GM23248 (cell line): ENCODE results near the gene BEST2.

ENCODE experiments used
- EZH2 ChIP-seq: fragments of 200-600 bp; sonication (generic); IDR thresholded peaks from 2 replicates; pipeline ENCODE4 v1.6.1; 2018; ENCODE audit warnings: antibody characterized with exemption, mild to moderate bottlenecking; ENCODE audit not compliant: insufficient read depth, poor library complexity, severe bottlenecking
- EZH2phosphoT487 ChIP-seq: fragments of 200-600 bp; sonication (generic); IDR thresholded peaks from 2 replicates; pipeline ENCODE4 v1.6.1; 2018; ENCODE audit warnings: antibody characterized with exemption, moderate library complexity, mild to moderate bottlenecking, low read depth; ENCODE audit not compliant: insufficient read depth

DNA sequence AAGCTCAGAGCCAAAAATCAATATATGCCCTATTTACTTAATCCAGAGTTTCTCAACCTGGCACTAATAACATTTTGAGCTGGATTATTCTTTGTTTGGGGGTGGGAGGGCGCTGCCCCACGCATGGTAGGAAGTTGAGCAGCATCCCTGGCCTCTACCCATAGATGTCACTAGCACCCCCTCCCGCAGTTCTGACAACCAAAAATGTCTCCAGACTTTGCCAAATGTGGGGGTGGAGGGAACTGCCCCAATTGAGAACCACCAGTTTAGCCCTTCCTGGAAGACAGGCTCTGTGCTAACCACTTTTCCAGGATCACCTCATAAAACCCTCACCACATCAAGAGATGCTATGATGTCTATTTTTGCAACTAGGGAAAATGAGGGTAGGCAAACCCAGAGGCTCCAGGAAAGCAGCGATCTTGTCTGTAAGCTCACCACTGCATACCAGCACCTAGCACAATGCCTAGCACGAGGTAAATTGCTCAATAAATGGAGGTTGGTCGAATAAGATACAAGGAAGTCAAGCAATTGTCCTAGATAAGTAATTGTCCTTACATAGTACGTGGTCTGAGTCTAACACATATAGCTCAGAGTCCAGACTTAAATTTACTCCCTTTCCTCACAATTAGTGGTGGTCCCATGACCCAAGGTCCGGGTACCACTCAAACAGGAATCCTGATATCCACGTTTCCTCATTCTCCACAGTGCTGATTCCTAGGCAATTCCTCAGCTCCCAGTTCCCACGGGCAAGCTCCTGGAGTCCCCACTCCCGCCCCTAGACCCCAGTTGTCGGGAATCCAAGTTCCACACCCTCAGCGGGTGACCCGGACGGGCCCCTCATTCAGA is 18.0 kb upstream of the BEST2 start:
- TF ChIP-seq EZH2phosphoT487 = 0 out of 2 replicates have a peak, but pooled peaks have one; percentile 73
- TF ChIP-seq EZH2 = no peak
